ENCODE data around the gene SCYGR6.
A peak's percentile ranks its signal among the peaks of the same experiment; 100 is the strongest.
"Not testable (repeated sequence)": the region's sequence is repeated elsewhere in the genome, so short reads cannot be mapped to it uniquely, and the experiment has no call there.

SCYGR6 gene, protein sequence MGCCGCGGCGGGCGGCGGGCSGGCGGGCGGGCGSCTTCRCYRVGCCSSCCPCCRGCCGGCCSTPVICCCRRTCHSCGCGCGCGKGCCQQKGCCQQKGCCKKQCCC

DNA sequence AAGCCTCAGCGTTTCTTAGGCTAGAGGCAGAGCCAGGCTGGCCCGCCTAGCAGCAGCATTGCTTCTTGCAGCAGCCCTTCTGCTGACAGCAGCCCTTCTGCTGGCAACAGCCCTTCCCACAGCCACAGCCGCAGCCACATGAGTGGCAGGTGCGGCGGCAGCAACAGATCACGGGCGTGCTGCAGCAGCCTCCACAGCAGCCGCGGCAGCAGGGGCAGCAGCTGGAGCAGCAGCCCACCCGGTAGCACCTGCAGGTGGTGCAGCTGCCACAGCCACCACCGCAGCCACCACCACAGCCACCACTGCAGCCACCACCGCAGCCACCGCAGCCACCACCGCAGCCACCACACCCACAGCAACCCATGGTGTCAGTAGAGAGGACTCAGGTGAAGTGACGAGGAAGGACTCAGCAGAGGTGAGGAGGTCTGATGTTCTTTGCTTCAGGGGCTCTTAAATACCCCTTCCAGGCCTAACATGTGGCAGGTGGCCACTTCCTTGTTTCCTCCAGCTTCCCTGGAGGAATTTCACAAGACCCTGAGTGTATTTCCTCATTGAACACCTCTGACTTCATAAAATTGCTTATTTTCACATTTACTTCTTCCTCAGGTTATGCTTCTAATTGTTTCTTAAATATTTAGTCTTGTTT lies at the start of gene SCYGR6:
Gene SCYGR6, minus strand, starts transcription at position 364 of the 646 bp plus-strand sequence. Its CDS starts 0 bp downstream, at position 364.
- no peak for DNase-seq

DNA sequence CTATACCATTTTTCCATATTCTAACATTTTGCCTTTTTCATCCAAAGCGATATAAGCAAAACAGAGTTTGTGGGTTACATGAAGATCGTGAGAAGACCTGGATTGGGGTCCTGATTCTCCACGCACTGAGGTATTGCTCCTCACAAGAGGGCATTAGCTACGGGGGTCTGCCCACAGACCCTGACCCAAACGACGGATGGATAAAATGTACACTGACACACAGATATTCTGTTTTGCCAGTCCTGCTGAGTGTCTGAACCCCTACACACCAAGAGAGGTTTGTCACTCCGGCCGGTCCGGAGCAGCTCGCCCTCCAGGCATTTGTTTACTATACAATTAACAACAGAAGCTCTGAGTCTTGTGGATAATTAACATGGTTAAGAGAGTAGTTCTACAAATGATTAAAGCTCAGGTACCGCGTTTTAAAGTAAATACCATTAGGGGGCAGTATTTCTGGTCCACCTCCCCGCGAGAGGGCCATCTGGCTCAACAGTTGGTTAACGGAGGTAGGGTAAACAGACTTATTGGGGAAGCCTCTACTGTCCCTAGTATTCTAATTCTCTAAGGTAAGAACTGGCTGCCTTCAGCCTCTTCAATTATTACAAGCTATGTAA lies 49.6 kb upstream of the SCYGR6 start:
- no peak for DNase-seq

DNA sequence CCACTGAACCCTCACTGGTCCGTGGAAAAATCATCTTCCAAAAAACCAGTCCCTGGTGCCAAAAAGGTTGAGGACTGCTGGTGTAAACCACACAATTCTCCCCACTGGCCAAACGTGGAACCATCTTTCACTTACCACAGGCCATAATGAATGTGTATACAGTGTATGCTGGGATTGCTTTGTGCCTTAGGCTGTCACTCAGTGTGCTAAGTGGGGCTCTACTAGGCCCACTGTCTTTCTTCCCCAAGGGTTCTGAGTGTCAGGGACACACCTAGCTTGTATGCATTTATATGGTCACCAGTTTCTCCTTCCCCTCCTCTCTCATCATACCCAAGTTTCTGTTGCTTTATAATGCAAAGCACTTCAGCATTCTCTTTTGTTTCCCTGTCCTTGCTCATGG lies 48.4 kb upstream of the SCYGR6 start:
- no peak for DNase-seq

DNA sequence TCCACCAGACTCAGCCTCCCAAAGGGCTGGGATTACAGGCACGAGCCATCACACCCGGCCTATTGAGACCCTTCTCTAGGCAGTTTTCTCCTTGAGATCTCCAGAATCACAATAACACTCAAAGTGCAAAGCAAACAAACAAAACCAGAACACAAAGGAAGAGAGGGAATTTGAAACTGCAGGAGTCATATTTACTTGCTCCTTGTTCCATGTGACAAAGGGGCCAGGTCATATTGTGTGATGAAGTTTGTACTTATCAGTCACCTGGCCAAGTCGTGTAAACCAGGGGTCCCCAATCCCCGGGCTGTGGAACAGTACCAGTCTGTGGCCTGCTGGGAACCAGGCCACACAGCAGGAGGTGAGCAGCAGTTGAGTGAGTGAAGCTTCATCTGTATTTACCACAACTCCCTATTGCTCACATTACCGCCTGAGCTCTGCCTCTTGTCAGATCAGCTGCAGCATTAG lies 47.7 kb upstream of the SCYGR6 start:
- no peak for DNase-seq

DNA sequence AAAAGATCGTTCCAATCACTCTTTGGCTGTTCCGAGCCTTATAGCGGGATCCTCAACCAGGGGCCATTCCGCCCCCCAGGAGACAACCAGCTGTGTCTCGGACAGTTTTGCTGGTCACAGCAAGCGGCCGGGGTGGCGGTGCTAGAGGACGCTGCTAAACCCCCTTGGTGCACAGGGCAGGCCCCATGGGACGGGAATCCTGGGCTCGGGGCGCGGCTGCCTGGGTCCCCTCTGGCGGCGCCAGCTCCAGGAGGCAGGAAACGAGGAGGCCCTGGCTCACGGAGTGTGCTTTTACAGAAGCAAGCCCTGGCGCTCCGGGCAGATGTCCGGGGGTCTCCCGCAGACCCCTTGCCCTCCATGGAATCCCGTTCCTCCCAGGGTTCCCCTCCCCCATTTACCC lies 43.3 kb upstream of the SCYGR6 start:
- no peak for DNase-seq

DNA sequence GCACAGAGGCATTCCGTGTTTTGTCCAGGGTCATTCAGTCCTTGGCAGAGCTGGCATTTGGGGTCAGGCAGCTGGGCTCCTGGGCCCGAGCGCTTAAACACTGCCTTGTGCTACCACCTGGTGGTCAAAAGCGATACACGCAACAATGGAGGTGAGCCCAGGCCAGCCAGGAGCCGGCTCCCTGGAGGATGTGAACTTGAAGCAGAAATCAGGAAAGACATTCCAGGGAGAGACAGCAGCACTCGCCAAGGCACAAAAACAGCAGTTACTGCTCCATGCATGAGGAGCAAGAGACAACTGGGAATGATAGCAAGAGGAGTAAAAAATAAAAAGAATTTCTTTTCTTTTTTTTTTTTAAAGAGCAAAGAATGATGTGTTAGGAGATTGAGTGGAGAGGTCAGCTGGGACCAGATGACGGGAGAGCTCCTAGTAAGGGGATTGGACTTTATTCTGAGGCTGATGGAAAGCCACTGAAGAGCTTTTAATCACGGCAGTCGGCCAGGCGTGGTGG lies 41.9 kb upstream of the SCYGR6 start:
- peak; percentile 78 for DNase-seq

DNA sequence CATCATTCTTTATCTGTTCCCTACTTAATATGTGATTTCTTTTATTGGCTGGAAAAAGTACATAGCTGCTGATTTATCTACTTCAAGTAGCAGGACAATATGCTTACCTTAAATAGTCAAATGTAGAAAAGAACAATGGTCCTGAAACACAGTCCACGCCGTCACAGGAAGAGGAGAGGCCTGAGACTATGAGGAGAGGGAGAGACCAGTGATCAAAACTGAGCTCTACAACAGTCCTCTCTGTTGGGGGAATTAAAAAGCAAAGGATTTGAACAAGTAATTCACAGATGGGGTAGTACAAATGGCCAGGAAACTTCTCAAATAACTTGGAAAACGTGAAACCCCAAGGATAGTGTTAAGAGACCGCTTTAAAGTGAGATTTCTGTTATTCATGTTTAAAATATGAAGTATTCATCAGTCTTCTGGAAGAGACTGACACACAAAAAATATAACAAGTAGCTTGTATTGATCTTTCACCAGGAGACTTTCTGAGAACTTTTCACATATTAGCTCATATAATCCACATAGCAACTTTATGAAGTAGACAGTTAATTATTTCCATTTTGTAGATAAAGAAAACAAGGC lies 41.3 kb upstream of the SCYGR6 start:
- DNase-seq, result no peak

DNA sequence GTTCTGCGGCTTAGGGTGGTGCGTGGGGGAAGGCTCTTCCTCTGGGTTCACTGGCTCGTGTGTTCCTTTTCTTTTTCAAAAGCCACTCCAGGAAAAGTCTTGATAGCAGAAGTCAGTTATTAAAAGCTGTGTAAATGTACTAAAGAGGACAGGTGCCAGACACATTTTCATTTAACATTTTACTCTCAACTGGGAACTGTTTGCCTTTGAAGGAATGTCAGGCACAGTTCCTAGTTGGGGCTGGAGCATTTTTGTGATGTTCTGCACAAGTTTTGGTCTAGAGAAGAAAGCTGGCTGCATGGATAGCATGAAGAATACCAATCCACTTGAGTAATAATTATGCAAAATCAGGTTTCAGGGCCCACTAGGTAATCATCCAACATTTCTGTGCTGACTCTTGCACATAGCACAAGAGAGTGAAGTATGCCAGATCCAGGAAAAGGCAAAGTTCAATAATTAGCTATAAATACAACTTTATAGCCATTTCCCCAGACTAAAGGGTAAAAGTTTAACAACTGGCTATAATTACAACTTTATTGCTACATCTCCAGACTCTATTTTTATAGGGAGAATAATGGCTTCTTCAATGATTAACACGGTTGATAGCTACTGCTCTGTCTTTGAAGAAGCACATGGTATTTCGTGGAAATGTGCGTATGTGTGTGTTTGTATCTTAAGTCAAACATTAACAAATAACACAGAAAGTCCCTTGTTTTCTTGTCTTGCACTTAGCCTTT lies 37.4 kb upstream of the SCYGR6 start:
- DNase-seq, result no peak

DNA sequence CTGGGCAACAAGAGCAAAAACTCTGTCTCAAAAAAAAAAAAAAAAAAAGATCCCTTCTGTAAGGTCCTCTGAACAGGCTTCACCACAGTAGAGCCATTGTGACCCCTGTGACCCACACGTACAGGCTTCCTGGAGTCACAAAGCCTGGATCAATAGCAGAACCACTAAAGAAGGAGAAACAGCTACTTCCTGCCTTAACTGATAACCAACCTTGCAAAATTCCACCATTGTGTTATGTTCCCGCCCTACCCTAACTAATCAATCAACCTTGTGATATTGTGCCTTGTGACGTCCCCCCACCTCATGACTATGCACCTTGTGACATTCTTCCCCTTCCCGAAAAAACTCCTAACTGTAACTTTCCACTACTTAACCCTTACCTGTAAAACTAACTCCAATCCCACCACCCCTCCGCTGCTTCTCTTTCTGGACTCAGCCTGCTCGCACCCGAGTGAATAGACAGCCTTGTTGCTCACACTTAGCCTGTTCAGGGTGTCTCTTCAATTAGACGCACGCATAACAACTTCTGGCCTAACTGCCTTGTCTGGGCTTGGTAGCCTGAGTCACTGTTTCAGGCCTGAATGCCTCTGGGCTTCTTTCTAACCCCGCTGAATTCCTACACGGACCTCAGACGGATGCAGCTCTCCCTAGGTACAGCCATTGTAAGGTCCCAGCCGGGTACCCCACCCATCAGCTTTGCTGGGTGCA lies 35.0 kb upstream of the SCYGR6 start:
- no peak for DNase-seq

DNA sequence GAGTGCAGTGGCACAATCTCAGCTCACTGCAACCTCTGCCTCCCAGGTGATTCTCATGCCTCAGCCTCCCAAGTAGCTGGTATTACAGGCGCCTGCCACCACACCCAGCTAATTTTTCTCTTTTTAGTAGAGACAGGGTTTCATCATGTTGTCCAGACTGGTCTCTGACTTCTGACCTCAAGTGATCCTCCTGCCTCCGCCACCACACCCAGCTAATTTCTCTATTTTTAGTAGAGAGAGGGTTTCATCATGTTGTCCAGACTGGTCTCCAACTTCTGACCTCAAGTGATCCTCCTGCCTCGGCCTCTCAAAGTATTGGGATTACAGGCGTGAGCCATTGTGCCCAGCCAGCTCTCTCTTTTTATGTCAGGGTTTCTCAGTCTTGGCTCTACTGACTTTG lies 31.7 kb upstream of the SCYGR6 start:
- not testable (repeated sequence) for DNase-seq

DNA sequence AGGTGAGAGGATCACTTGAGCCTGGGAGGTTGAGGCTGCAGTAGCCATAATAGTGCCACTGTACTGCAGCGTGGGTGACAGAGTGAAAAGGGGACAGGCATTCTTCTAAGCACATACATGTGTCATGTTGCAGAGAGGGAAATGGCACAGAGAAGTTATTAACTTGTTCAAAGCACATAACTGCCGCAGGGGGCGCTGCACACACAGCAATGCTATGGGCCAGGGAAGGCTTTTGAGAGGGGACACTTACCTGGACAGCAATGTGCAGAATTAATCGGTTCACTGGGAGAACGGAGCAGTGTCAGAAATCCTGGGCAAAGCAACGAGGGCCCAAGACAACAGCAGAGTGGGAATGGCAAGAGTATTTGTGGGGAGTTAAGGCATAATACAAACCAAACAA lies 23.5 kb upstream of the SCYGR6 start:
- no peak for DNase-seq

DNA sequence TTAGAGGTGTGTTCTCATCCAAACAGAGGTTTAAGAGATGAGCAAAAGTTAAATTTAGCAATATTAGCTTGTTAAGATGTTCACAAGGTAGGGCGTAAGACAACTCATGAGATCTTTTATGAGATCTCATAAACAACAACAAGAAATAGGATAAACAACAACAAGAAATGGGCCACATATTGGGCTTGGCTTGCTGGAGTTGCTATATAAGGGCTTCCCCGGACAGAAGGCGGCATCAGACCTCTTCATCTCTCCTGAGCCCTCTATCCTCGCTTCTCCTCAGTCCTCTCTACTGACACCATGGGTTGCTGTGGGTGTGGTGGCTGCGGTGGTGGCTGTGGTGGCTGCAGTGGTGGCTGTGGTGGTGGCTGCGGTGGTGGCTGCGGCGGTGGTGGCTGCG lies 21.0 kb upstream of the SCYGR6 start, which contains the start of gene SCYGR8:
Gene SCYGR8, plus strand, starts transcription at position 301 of the 400 bp plus-strand sequence. Its CDS starts 0 bp downstream, at position 301.
- DNase-seq, result no peak

DNA sequence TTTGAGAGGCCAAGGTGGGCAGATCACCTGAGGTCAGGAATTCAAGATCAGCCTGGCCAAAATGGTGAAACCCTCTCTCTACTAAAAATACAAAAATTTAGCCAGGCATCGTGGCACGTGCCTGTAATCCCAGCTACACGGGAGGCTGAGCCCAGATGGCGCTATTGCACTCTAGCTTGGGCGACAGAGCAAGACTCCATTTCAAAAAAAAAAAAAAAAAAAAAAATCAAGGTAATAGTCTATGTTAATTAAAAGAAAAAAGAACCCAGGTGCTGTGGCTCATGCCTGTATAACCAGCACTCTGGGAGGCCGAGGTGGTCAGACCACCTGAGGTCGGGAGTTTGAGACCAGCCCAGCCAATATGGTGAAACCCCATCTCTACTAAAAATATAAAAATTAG lies 16.1 kb upstream of the SCYGR6 start:
- DNase-seq, result not testable (repeated sequence)

DNA sequence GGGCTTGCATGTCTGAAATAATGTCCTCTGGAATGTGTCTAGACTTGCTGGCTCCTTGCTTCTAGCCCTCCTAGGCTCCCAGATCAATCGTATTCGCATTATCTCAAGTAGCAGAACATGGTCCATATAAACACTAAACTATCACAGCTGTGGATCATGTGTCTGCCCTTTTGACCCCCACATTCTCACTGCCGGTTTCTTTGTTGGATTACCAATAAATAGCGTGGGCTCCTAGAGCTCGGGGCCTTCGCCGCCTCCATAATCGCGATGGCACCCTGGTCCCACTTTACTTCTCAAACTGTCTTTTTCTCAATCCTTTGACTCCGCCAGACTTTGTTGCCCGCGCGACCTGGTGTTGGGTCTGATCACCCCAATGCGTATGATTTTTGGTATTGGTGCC lies 14.8 kb upstream of the SCYGR6 start:
- DNase-seq, result no peak

DNA sequence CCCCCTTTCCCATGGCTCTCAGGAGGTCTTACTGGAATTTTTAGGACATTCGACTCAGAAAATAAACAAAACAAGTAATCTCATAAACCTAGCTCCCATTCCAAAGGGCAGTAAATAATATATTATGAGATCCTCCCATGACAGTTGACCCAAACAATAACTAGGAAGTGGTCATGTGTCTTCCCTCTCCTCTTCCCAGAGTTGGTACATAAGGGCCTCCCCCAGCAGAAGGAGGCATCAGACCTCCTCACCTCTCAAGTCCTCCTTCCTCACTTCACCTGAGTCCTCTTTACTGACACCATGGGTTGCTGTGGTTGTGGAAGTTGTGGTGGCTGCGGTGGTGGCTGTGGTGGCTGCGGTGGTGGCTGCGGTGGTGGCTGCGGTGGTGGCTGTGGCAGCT lies 3.5 kb upstream of the SCYGR6 start, which contains the start of gene SCYGR7:
Gene SCYGR7, plus strand, starts transcription at position 301 of the 400 bp plus-strand sequence. Its CDS starts 0 bp downstream, at position 301.
- DNase-seq, result no peak

DNA sequence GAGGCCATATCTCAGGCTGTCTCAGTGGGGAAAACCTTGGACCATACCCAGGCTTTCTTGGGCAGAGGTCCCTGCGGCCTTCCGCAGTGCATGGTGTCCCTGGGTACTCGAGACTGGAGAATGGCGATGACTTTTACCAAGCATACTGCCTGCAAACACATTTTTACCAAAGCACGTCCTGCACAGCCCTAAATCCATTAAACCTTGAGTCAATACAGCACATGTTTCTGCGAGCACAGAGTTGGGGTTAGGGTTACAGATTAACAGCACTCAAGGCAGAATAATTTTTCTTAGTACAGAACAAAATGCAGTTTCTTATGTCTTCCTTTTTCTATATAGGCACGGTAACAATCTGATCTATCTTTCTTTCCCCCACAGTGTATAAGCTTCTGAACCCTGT lies 1.7 kb downstream of the SCYGR6 start:
- not testable (repeated sequence) for DNase-seq

DNA sequence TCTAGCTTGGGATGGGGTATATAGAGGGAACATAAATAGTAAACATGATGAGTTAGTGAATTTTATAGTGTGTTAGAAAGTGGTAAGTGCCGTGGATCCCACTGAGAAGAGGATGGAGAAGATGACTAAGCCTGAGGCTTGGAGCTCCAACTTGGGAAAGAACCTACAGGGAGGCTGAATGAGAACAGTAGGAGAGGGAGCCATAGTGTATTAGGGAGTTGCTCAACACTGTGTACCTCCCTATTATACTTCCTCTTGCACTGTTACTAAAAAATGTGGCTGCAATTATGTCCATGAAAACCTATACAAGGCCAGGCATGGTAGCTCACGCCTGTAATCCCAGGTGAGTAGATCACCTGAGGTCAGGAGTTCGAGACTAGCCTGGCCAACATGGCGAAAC lies 3.9 kb downstream of the SCYGR6 start:
- DNase-seq, result no peak

DNA sequence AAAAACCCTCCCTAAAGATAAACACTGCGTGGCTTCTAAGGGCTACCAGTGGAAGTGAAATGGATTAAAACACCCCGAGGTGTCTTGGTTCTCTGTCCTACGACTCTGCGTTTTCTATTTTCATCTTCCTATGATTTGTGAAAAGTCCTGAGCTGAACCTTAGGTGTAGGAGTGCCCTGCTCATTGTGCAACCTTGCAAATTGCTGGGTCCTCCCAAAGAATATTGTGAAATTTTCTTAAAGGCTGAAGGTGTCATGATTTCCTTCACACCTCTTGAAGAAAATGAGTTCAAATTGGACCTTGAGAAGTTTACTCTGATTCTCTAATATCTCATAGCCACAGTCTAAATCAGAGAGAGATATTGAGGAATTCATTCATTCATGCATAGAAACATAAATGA lies 4.9 kb downstream of the SCYGR6 start:
- no peak for DNase-seq

DNA sequence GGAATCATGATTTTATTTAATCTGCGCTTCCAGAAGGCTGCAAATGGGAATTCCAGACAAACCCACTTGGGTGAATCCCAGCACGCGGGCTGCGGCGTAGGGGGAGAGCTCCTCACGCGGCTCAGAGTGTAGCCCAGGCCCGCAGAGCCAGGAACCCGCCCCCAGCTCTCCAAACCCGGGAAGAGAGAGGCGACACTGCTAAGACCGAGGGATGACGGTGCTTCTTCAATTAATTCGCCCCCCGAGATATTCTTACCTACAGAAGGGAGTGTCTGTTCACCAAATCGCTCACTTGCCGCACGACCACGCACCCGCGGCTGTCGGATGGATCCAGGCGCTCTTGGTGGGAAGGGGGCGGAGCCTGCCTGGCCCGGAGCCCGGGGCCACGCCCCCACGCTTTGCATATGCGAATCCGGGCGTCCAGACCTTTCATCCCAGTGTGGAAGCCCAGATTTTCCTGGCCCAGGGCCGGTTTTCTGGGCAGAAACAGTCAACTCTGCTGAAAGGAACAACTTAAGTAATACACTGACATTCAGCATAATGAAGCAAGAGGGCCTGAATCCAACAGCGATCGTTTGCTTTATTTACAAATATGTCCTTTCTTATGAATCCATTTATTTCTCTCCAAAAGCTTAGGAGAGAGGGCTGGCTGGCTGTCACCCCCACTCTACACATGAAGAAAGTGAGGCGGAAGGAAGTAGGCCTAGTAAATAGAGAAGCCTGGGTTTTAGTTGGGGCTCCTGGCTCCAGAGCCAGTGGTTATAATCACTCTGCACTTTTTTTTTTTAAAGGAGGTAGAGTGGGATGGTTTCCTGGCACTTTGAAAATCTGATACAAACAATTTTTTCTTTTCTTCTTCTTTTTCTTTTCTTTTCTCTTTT lies 6.6 kb downstream of the SCYGR6 start, which contains the start of gene SLC19A3:
Gene SLC19A3, minus strand, starts transcription at position 342 of the 881 bp plus-strand sequence. CDS start 15,710 bp downstream, outside the sequence.
- no peak for DNase-seq

DNA sequence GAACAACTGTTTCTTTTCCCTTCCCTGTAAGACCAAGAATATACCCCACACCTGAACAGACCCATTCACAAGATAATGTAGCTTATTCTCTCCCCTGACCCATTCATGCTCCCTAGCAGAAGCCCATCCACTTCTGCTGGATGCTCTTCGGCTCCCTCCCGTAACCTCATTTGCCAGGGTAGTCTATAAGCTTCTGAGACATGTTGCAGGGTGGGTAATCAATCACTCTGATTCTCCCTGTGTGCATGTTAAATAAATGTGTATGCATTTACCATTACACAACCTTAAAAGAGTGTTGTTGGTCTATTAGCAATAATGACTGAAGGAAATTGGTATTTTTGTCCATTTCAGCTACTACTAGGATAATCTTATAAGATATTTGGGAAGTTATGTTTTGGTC lies 8.1 kb downstream of the SCYGR6 start:
- no peak for DNase-seq

DNA sequence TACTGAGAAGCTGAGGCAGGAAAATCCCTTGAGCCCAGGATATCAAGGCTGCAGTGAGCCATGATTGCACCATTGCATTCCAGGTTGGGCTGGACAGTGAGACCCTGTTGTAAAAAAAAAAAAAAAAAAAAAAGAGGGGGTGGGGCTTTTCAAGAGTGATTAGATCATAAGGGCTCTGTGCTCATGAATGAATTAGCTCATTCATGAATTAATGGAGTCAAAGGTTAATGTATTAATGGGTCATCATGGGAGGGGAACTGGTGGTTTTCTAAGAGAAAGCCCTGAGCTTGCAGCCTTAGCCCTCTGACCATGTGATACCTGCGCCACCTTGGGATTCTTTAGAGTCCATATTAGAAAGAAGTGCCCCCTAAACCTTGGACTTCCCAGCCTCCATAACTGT lies 11.3 kb downstream of the SCYGR6 start:
- DNase-seq, result no peak

Data from OCI-M1 (cell line).